Loucy (cell line): Measurements from ENCODE around the gene TRAPPC4.

Experiments used
- EZH2phosphoT487 ChIP-seq: fragments of 200-600 bp; IDR thresholded peaks from 2 replicates; pipeline ENCODE4 v1.6.1; 2018; ENCODE audit warnings: antibody characterized with exemption, mild to moderate bottlenecking, moderate library complexity, borderline replicate concordance
- TF ChIP-seq, protein P1 (sequence below): fragments of 200-600 bp; sonication (generic); conservative IDR thresholded peaks from 2 replicates; pipeline ENCODE4 v1.5.1; 2014; ENCODE audit warnings: mild to moderate bottlenecking, antibody characterized with exemption, low read length

- TF ChIP-seq, protein P1, sequence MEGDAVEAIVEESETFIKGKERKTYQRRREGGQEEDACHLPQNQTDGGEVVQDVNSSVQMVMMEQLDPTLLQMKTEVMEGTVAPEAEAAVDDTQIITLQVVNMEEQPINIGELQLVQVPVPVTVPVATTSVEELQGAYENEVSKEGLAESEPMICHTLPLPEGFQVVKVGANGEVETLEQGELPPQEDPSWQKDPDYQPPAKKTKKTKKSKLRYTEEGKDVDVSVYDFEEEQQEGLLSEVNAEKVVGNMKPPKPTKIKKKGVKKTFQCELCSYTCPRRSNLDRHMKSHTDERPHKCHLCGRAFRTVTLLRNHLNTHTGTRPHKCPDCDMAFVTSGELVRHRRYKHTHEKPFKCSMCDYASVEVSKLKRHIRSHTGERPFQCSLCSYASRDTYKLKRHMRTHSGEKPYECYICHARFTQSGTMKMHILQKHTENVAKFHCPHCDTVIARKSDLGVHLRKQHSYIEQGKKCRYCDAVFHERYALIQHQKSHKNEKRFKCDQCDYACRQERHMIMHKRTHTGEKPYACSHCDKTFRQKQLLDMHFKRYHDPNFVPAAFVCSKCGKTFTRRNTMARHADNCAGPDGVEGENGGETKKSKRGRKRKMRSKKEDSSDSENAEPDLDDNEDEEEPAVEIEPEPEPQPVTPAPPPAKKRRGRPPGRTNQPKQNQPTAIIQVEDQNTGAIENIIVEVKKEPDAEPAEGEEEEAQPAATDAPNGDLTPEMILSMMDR = no peak
- TF ChIP-seq EZH2phosphoT487 = no peak
Measured at GRCh38 chr11:119046489-119046888, 27.9 kb downstream of the TRAPPC4 start.
